Measurements from ENCODE around the gene KIAA1217. TPM values are rescaled to one million over a fixed set of nuclear protein-coding genes. Genes with fewer than 3 reads are reported as not detected.
"Not testable (repeated sequence)": the region's sequence is repeated elsewhere in the genome, so short reads cannot be mapped to it uniquely, and the experiment has no call there.

KIAA1217 gene
- total RNA-seq, 3 donors from 2014 or later (not counting 1 experiment from before 2014, with no cell fraction given), result not detected

DNA sequence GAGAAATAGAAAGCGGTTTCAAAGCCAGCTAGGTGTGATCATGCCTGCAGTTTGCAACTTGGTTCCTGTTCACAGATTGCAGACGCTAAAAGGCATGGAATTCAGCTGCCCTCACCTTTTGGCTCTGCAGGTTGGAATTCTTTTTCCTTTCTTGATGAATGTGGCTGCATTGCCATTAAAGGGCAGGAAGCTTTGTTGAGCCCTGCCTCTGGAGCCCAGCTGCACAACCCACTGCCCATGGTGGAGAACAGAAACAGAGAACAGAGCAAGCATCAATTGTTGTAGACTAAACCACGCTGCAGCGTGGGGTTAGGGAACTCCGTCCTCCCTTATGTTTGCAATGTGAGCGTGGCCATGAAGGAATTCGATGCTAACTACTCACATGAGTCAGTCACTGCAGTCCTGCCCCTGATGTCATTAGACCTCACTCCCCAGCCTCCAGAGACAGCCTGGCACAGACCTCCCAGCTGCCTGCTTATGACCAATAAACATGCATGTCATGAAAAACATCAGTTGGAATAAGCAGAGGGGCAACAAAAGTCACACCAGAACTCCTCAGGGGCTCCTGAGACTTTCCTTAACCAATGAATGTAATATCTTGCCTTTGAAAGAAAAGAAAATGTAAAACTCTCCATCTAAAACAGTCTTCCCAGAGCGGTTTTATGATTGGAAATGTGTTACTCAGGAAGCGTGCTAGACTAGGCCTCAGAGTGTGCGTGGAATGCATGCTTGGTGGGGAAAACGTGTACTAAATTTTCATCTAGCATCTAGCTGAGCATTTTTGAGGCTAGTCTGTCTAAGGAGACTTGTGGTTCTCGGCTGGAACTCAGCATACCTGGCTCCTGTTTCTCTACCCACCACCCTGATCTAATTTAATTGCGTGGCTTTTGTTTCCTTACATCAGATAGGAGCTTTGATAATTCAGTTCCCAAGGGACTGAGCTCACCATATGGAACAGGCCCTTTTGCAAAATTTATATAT, 232.2 kb downstream of the KIAA1217 start:
- Histone ChIP-seq H3K4me3 (ENCODE audit: low read length) (no peak overlapping the region), H3K27ac (ENCODE audit: low read length) (no peak overlapping the region), H3K36me3 (ENCODE audit: control insufficient read depth, insufficient read depth, low read length) (no peaks in the 10 kb centered on the region), H3K9me3 (ENCODE audit: control insufficient read depth, insufficient read depth, low read length) (no peaks in the 10 kb centered on the region), H3K27me3 (ENCODE audit: control insufficient read depth, insufficient read depth, low read length) (no peaks in the 10 kb centered on the region), H3K4me1 (ENCODE audit: control insufficient read depth, insufficient read depth, low read length) (no peaks in the 10 kb centered on the region)
- Mint-ChIP-seq H3K9me3 (no peaks in the 10 kb centered on the region), H3K36me3 (no peaks in the 10 kb centered on the region), H3K27ac (no peak overlapping the region), H3K27me3 (ENCODE audit: low read depth in 2 of 2) (peaks cover 0 to 4% of the 10 kb centered on the region in 2 donors), H3K4me3 (no peak overlapping the region), H3K4me1 (no peaks in the 10 kb centered on the region)
- ATAC-seq (no peak), DNase-seq (no peak)
- intact Hi-C loops (cut with micrococcal nuclease), result no loop called here
- TF ChIP-seq, protein P1, sequence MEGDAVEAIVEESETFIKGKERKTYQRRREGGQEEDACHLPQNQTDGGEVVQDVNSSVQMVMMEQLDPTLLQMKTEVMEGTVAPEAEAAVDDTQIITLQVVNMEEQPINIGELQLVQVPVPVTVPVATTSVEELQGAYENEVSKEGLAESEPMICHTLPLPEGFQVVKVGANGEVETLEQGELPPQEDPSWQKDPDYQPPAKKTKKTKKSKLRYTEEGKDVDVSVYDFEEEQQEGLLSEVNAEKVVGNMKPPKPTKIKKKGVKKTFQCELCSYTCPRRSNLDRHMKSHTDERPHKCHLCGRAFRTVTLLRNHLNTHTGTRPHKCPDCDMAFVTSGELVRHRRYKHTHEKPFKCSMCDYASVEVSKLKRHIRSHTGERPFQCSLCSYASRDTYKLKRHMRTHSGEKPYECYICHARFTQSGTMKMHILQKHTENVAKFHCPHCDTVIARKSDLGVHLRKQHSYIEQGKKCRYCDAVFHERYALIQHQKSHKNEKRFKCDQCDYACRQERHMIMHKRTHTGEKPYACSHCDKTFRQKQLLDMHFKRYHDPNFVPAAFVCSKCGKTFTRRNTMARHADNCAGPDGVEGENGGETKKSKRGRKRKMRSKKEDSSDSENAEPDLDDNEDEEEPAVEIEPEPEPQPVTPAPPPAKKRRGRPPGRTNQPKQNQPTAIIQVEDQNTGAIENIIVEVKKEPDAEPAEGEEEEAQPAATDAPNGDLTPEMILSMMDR (IDR thresholded peaks at IDR 0.05), result no peak
- WGBS (ENCODE audit: insufficient coverage), result 82% methylated on average over 13 of the region's 13 CpGs

DNA sequence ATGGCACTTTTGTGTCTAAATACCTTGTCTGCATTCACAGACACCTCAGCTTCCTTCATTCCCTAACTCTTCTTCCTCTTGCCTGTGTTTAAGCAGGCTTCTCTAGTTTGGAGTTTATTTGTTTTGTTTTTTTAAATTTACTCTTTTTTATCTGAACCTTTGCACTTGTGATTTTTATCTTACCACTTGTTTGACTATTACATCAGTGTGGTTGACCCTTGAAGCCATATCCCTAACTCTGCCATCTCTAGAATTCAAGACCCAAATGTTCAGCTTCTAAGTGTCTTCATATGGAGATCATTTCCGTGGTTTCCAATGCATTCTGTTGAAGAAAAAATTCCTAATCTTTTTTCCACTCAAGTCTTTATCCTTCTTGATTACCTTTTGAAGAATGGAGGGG, 233.3 kb downstream of the KIAA1217 start:
- no peak overlapping the region for H3K27ac ChIP-seq (ENCODE audit: low read length)
- DNase-seq (no peak), ATAC-seq (no peak)
- no peaks in the 10 kb centered on the region for H3K9me3 ChIP-seq (ENCODE audit: control insufficient read depth, insufficient read depth, low read length)
- intact Hi-C loops (cut with micrococcal nuclease), result no loop called here
- TF ChIP-seq, protein P1 (IDR thresholded peaks at IDR 0.05), result no peak
- Mint-ChIP-seq H3K4me3 (no peak overlapping the region), H3K27ac (no peak overlapping the region), H3K27me3 (ENCODE audit: low read depth in 2 of 2) (peaks cover 0 to 4% of the 10 kb centered on the region in 2 donors), H3K36me3 (no peaks in the 10 kb centered on the region), H3K4me1 (no peaks in the 10 kb centered on the region), H3K9me3 (peaks cover 0 to 2% of the 10 kb centered on the region in 2 donors)
- 40% methylated on average over 1 of the region's 1 CpG for WGBS (ENCODE audit: insufficient coverage)
- no peaks in the 10 kb centered on the region for H3K36me3 ChIP-seq (ENCODE audit: control insufficient read depth, insufficient read depth, low read length)
- no peaks in the 10 kb centered on the region for H3K4me1 ChIP-seq (ENCODE audit: control insufficient read depth, insufficient read depth, low read length)
- no peaks in the 10 kb centered on the region for H3K27me3 ChIP-seq (ENCODE audit: control insufficient read depth, insufficient read depth, low read length)
- H3K4me3 ChIP-seq (ENCODE audit: low read length), result no peak overlapping the region

DNA sequence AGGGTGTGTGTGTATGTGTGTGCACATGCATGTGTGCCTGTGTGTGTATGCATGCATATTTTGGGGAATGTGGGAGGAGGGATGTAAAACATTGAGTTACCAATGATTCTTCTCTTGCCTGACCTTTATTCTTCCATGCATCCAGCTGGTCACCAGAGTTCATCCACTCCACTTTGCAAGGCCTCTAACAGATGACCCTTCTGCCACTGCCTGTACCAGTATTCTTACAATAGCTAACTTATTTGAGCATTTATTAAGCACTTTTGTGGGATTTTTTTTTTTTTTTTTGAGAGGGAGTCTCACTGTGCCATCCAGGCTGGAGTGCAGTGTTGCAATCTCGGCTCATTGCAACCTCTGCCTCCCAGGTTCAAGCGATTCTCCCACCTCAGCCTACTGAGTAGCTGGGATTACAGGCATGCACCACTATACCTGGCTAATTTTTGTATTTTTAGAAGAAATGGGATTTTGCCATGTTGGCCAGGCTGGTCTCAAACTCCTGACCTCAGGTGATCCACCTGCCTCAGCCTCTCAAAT, 233.8 kb downstream of the KIAA1217 start:
- DNase-seq; intact Hi-C loops (cut with micrococcal nuclease); H3K4me3 Mint-ChIP-seq; H3K27me3 ChIP-seq (ENCODE audit: control insufficient read depth, insufficient read depth, low read length); H3K27me3 Mint-ChIP-seq (ENCODE audit: low read depth in 2 of 2); ATAC-seq; H3K36me3 Mint-ChIP-seq; H3K4me1 Mint-ChIP-seq; H3K9me3 Mint-ChIP-seq; H3K36me3 ChIP-seq (ENCODE audit: control insufficient read depth, insufficient read depth, low read length); H3K4me3 ChIP-seq (ENCODE audit: low read length); H3K27ac ChIP-seq (ENCODE audit: low read length); H3K9me3 ChIP-seq (ENCODE audit: control insufficient read depth, insufficient read depth, low read length); H3K4me1 ChIP-seq (ENCODE audit: control insufficient read depth, insufficient read depth, low read length); H3K27ac Mint-ChIP-seq: not testable (repeated sequence)
- whole genome bisulfite sequencing (ENCODE audit: insufficient coverage), result 86% methylated on average over 2 of the region's 2 CpGs

DNA sequence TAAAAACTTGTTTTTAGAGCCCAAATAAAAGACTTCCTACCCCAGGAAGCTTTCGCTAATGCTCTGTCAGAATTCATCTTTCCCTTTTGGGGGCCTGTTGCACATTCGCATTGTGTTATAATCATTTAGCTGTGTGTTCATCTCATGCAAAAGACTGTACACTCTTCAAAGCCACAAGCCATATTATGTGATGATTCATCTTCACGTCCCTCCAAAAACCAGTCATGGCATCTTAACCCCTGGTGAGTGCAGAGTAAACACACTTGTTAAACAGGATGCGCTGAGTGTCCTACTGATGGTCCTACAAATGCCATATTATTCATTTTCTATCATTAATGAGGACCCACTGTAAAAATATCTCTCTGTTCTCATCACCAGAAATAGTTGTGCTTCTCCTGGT, 235.4 kb downstream of the KIAA1217 start:
- H3K27ac ChIP-seq (ENCODE audit: low read length), result no peak overlapping the region
- intact Hi-C loops (cut with micrococcal nuclease), result no loop called here
- 92% methylated on average over 4 of the region's 4 CpGs for WGBS (ENCODE audit: insufficient coverage)
- Mint-ChIP-seq H3K27me3 (ENCODE audit: low read depth in 2 of 2) (peaks cover 0 to 4% of the 10 kb centered on the region in 2 donors), H3K4me1 (no peaks in the 10 kb centered on the region), H3K9me3 (peaks cover 0 to 2% of the 10 kb centered on the region in 2 donors), H3K27ac (no peak overlapping the region), H3K4me3 (no peak overlapping the region), H3K36me3 (no peaks in the 10 kb centered on the region)
- H3K4me3 ChIP-seq (ENCODE audit: low read length), result no peak overlapping the region
- ATAC-seq (no peak), DNase-seq (no peak)
- no peaks in the 10 kb centered on the region for H3K27me3 ChIP-seq (ENCODE audit: control insufficient read depth, insufficient read depth, low read length)
- H3K4me1 ChIP-seq (ENCODE audit: control insufficient read depth, insufficient read depth, low read length), result no peaks in the 10 kb centered on the region
- no peaks in the 10 kb centered on the region for H3K9me3 ChIP-seq (ENCODE audit: control insufficient read depth, insufficient read depth, low read length)
- TF ChIP-seq, protein P1 (IDR thresholded peaks at IDR 0.05), result no peak
- H3K36me3 ChIP-seq (ENCODE audit: control insufficient read depth, insufficient read depth, low read length), result no peaks in the 10 kb centered on the region

DNA sequence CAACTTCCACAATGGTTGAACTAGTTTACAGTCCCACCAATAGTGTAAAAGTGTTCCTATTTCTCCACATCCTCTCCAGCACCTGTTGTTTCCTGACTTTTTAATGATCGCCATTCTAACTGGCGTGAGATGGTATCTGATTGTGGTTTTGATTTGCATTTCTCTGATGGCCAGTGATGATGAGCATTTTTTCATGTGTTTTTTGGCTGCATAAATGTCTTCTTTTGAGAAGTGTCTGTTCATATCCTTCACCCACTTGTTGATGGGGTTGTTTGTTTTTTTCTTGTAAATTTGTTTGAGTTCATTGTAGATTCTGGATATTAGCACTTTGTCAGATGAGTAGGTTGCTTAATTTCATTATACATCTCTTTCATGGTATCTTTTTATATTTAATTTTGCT, 237.0 kb downstream of the KIAA1217 start:
- H3K27ac ChIP-seq (ENCODE audit: low read length); H3K36me3 Mint-ChIP-seq; intact Hi-C loops (cut with micrococcal nuclease); H3K27me3 Mint-ChIP-seq (ENCODE audit: low read depth in 2 of 2); H3K27me3 ChIP-seq (ENCODE audit: control insufficient read depth, insufficient read depth, low read length); H3K4me1 Mint-ChIP-seq; H3K4me3 ChIP-seq (ENCODE audit: low read length); DNase-seq; H3K4me1 ChIP-seq (ENCODE audit: control insufficient read depth, insufficient read depth, low read length); H3K27ac Mint-ChIP-seq; H3K9me3 Mint-ChIP-seq; H3K36me3 ChIP-seq (ENCODE audit: control insufficient read depth, insufficient read depth, low read length); H3K9me3 ChIP-seq (ENCODE audit: control insufficient read depth, insufficient read depth, low read length); ATAC-seq; H3K4me3 Mint-ChIP-seq: not testable (repeated sequence)
- no CpG with 5 or more reads among the region's 2 CpGs for WGBS (ENCODE audit: insufficient coverage)
